GM19455 (cell line): ENCODE results near the gene CCDC8.
"Not testable (repeated sequence)": the region's sequence is repeated elsewhere in the genome, so short reads cannot be mapped to it uniquely, and the experiment has no call there.

Experiments used
- ATAC-seq: cut with Tn5 transposase; IDR thresholded peaks from one replicate; pipeline ENCODE4 v1.9.1; 2021; ENCODE audit not compliant: unreplicated experiment

Gene CCDC8, protein sequence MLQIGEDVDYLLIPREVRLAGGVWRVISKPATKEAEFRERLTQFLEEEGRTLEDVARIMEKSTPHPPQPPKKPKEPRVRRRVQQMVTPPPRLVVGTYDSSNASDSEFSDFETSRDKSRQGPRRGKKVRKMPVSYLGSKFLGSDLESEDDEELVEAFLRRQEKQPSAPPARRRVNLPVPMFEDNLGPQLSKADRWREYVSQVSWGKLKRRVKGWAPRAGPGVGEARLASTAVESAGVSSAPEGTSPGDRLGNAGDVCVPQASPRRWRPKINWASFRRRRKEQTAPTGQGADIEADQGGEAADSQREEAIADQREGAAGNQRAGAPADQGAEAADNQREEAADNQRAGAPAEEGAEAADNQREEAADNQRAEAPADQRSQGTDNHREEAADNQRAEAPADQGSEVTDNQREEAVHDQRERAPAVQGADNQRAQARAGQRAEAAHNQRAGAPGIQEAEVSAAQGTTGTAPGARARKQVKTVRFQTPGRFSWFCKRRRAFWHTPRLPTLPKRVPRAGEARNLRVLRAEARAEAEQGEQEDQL

DNA sequence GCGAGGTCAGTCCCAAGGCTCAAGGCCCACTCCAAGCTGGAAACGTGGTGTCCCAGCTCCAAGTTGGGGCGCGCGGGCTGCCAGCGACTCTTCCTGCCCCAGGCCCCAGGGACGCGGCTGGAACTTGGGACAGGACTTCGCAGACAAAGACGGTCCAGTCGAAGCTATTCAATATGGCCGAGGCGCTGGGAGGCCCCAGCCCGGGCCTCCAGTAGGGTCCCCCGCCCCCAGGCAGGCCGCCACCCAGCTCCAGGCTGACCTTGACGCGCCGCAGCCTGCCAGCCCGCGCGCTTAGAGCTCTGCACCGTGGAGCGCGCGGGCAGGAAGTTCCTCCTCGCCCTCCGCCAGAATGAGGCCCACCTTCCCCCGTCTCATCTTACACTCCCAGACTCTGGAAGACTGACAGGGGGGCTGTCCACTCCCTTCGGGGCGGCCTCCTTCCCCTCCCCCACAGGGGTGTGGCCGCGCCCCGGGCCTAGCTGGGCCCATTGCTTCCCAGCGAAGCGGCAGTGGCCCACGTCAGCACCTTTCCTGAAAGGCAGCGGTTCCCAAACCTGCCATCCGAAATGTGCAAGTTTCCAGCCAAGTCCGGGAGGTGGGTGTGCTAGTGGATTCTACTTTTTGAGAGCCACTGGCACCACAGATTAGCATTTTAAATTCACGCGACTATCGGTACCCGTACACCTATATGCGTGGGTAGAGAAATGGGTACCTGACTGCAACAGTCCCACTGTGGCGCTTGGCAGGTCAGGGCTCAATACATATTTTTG, at the start of gene CCDC8:
Gene CCDC8 (minus strand): TSS at position 303 of the 770 bp plus-strand sequence. CDS start 754 bp downstream, outside the sequence.
- no peak for ATAC-seq

DNA sequence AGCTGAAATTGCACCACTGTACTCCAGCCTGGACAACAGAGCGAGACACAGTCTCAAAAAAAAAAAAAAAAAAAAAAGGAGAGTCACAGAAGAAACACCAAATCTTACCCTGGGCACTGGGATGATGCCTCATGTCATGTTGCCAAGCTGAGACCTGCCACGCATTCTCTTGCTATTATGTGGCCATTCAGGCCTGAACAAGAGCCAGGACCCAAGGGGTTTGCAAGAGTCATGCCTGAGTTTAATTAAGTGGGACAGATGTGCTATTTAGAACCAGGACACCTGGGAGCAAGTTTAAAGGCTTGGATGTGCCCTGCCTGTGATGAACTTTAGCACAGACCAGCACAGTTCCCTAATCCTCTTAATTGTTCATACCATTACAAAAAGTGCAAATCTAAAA, 48.2 kb upstream of the CCDC8 start:
- no peak for ATAC-seq

DNA sequence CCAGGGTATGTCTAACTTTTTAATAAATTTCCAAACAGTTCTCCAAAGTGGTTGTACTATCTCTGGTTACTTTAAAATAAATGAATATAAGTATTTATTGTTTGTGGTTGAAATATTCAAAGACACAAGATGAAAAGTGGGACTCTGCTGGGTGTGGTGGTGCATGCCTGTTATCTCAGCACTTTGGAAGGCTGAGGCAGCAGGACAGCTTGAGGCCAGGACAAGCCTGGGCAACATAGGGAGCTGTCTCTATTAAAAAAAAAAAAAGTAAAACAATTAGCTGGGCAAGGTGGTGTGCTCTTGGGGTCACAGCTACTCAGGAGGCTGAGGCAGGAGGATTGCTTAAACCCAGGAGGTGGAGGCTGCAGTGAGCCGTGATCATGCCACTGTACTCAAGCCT, 47.6 kb upstream of the CCDC8 start:
- ATAC-seq: no peak

DNA sequence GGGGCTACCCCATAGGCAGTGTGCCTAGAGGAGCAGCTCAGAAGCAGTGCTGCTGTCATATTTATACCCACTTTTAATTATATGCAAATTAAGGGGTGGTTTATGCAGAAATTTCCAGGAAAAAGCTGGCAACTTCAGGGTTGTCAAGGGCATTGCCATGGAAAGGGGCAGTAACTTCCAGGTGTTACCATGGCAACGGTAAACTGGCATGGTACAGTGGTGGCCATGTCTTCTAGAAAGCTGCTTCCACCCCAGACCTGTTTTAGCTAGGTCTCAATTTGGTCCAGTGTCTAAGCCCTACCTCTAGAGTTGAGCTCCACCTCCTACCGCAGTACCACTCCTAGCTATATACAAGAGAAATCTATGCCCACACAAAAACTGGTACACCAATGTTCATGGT, 46.7 kb upstream of the CCDC8 start:
- no peak for ATAC-seq

GRCh38 chr19:46456930-46457329, 43.6 kb upstream of the CCDC8 start:
- ATAC-seq: no peak

DNA sequence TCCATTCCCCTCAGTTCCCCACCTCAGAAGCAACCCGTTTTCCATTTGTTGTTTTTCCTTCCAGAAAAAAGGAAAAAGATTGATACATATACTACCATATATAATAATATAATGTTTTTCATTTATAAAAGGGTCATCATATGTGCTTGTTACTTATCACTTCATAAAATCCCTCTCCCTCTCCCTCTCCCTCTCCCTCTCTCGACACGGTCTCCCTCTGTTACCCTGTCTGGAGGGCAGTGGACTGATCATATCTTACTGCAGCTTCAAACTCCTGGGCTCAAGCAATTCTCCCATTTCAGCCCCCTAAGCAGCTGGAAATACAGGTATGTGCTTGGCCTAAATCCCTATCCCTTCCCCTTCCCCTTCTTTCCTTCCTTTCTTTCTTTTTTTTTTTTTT, 40.9 kb upstream of the CCDC8 start:
- no peak for ATAC-seq

DNA sequence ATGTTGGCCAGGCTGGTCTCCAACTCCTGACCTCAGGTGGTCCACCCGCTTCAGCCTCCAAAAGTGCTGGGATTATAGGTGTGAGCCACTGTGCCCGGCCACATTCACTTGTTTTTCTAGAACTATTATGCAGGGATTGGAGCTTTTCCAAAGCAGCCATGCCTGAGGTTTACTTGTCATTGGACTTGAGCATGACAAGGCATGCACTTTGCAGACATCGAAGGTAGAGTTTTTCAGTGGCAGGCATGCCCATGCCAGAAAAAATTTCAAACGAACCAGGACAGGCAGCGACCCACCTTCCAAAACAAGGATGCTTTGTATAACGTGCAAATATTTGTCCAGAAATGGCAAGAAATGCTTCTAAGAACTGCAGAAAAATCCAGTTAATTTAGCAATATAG, 40.3 kb upstream of the CCDC8 start:
- ATAC-seq: no peak

DNA sequence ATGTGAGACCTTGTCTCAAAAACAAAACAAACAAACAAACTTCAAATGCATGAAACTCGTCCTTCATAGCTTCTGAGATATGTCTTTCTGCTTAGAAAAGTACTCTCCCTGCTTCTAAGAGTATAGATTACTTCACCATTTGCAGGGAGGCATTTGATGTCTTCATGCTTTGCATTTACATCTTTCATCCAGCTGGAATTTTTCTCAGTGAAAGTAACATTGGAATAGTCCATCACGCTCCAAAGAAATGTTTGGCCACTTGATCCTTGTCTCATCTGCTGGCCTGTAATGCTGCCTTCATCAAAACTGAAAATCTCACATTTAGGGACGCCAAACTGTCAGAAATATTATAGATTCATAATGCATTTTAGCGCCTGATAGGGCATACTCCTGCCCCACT, 38.8 kb upstream of the CCDC8 start:
- no peak for ATAC-seq

DNA sequence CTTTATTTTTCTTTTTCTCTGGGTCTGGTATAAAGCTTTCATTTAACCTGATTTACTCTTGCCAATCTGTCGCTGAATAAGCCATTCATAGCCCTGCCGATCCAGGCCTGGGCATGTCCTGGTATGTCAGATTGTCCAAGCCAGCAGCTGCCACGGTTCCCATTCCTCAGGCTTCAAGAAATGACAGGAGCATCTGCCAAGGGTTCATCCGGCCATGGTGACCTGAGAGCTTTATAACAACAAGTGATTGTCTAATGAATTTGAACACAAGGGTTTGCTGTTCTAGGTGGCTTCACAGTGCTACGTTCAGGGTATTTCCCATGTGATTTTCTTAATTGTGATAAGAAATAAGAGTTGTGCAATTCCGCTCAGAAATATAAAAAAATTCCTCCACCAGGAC, 38.0 kb upstream of the CCDC8 start:
- ATAC-seq: no peak

DNA sequence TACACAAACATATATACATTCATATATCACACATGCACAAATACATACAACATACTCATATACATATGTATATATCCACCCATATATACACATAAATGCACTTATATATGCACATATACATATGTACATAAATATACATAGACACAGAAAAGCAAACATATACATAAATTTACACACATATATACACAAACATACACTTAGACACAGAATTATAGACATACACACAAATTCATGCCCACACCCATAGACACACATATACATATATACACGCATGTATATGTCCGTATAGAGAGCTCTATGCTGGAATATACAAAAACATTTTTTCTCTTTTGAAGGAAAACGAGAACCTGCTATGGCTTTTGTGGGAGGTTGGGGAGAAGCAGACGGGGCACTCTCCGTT, 37.4 kb upstream of the CCDC8 start:
- no peak for ATAC-seq

GRCh38 chr19:46449228-46449627, 35.9 kb upstream of the CCDC8 start:
- ATAC-seq: no peak

GRCh38 chr19:46448601-46449000, 35.2 kb upstream of the CCDC8 start:
- no peak for ATAC-seq

DNA sequence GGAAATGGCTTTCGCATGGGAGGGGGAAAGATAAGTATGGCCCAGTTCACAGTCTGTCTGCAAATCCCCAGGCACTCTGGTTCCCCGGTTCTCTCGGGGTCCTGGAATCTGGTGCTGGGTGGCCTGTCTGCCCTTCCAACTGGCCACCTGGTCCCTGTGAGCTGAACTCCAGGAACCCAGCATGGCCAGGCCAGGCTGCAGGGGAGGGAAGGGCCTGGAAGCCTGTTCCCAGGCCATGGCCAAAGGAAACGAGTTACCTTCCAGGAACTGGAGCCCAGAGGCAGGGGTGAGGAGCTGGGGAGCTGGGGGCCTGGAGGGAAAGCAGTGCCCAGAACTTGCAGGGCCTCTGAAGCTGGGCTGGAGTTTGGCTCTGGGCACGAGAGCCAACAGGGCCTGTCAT, 34.5 kb upstream of the CCDC8 start:
- no peak for ATAC-seq

DNA sequence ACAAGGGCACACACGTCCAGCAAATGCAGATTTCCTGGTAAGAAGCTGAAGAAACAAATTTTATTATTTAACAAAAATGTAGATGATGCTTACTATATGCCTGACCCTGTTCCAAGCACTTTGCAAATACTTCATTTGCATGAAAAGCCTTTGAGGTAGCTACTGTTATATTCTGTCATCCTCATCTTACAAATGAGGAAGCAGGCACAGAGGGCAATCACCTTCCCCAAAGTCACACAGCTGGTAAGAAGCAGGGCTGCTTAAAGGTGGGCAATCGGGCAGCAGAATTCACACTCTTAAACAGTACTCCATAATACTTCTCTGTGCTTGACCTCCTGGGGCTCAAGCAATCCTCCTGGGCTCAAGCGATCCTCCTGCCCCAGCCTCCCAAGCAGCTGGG, 33.6 kb upstream of the CCDC8 start:
- no peak for ATAC-seq

DNA sequence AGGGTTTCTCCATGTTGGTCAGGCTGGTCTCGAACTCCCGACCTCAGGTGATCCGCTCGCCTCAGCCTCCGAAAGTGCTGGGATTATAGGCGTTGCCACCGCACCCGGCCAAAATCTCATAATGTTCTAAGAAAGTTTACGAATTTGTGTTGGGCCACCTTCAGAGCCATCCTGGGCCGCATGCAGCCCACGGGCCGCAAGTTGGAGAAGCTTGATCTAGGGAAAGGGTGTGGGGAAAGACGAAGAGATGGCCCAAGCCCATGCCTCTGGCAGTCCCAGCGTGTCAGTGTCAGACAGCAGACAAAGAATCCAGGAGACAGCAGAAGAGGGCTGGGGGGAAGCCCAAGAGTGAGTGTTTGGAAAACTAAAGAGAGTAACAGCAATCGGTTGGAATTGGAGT, 32.7 kb upstream of the CCDC8 start:
- no peak for ATAC-seq

DNA sequence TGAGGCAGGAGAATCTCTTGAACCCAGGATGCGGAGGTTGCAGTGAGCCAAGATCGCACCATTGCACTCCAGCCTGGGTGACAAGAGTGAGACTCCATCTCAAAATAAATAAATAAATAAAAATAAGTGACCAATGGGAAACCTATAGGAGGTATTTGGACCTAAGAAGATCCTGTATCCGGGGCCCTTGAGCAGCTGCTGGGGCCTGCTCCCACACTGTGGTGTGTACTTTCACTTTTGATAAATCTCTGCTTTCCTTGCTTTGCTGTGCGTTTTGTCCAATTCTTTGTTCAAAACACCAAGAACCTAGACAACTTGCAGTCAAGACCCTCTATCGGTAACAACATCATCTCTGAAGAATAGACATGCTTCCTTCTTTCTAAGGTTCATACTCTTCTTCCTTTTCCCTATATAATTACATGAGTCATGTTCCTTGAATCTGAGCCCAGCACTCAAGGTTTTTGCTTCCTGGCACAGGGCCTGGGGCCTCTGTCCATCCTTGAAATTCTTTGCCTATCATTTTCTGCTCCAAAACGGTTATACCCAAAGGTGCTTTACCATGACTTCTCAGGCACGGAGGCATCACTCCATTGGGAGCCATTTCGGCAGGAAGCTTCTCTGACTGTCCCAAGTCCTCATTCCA, 29.6 kb upstream of the CCDC8 start:
- ATAC-seq: no peak

DNA sequence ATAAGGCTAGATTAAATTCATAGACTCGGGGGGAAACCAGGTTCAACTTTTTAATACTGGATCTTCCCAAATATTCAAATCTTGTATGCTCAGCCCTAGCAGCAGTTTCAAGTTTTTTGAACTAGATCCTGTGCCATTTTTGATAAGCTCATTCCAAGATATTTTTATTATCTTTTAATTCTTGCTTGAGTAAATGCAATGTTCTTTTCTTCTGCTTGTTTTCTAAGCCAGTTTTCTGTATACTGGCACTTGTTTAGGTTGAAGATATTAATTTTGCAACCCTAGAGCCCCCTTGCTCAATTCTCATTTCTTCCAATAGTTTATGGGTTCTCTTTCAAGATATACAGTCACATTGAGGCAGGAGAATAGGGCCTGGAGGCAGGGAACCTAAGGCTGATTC, 28.5 kb upstream of the CCDC8 start:
- ATAC-seq: no peak

GRCh38 chr19:46435689-46436088, 22.3 kb upstream of the CCDC8 start:
- not testable (repeated sequence) for ATAC-seq

DNA sequence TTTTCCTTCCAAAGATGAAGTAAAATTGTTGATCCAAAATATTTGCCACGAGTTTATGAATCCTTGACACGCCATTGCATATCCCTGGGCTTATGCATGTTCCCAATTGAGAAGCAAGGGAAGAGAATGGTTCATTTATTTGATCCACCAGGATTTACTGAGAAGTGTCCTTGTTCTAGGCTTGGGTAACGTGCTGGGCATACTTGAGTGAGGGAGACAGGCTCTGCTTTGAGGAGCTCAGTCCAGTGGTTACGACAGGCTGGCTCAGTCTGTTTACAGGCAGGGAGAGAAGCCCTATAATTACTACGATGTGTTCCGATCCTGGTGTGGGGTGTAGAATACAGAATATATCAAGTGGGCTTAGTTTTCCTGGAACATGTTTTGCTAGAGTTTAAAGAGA, 21.6 kb upstream of the CCDC8 start:
- no peak for ATAC-seq

DNA sequence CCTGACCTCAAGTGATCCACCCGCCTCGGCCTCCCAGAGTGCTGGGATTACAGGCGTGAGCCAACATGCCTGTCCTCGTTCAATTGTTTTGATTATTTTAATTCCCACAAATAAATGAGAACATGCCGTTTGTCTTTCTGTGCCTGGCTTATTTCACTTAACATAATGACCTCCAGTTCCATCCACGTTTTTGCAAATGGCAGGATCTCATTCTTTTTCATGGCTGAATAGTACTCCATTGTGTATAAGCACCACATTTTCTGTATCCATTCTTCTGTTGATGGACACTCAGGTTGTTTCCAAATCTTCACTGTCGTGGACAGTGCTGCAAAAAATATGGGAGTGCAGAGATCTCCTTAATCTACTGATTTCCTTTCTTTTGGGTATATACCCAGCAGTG, 20.1 kb upstream of the CCDC8 start:
- not testable (repeated sequence) for ATAC-seq

DNA sequence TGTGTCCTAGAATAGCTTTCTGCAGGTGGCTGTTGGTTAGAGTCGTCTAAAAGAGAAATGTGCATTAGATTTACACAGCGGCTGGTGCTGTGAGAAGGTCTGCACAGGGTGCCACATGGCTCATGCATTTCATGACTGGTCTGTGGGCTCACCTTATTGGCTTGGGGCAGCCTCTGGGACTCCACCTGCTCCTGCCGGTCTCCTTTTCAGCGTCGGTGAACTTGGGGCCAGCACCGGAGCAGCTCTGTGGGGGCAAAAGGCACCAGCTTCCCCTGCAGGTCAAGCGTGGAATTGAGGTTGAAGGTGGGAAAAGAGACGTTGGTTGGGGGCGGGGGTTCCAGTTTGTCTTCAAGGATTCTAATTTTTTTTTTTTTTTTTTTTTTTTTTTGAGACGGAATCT, 18.5 kb upstream of the CCDC8 start:
- no peak for ATAC-seq

DNA sequence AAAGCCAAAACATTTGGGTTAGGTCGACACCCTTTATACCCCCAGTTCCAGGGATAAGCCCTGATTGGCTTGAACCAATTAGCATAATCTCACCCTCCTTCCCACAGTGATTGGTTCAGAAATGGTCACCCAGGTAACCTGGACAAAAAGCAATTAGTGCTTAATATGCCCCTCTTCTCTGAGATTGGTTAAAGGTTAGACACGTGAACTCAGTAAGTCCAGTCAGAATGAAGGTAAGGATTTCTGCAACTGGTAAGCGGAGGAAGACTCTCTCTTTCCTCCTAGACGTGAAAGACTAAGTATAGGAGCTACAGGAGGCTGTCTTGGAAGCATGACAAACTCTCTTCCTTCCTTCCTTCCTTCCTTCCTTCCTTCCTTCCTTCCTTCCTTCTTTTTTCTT, 16.6 kb upstream of the CCDC8 start:
- ATAC-seq: no peak
